Nephron progenitor cell (in vitro differentiated cells): ENCODE data around the gene MYBBP1A.

Source experiments
- DNase-seq: peaks from one replicate; pipeline ENCODE4 v3.0.0; 2021
- H3K27ac Mint-ChIP-seq: 2 replicates; pipeline ENCODE4 v1.8.0; 2021; ENCODE audit warnings: mild to moderate bottlenecking, moderate library complexity, mixed read lengths
- H3K27me3 Mint-ChIP-seq: 2 replicates; pipeline ENCODE4 v1.8.0; 2021; ENCODE audit warnings: mild to moderate bottlenecking, low read depth, mixed read lengths; ENCODE audit not compliant: poor library complexity
- H3K36me3 Mint-ChIP-seq: 2 replicates; pipeline ENCODE4 v1.8.0; 2021; ENCODE audit warnings: low read depth, mixed read lengths
- H3K4me1 Mint-ChIP-seq: 2 replicates; pipeline ENCODE4 v1.8.0; 2021; ENCODE audit warnings: mixed read lengths
- H3K4me3 Mint-ChIP-seq: 2 replicates; pipeline ENCODE4 v1.8.0; 2021; ENCODE audit warnings: mild to moderate bottlenecking, moderate library complexity, mixed read lengths
- H3K9me3 Mint-ChIP-seq: 2 replicates; pipeline ENCODE4 v1.8.0; 2021; ENCODE audit warnings: mild to moderate bottlenecking, moderate library complexity, mixed read lengths
- CTCF ChIP-seq: fragments of 200-600 bp; sonication (generic); IDR thresholded peaks from 2 replicates; pipeline ENCODE4 v1.5.0; 2021; ENCODE audit warnings: antibody characterized with exemption

The MYBBP1A gene

GRCh38 chr17:4577386-4577993 lies 22.3 kb upstream of the MYBBP1A start:
- TF ChIP-seq CTCF = no peak
- H3K27ac Mint-ChIP-seq = peak overlapping the region; percentile 96
- peaks cover 4% of the 10 kb centered on the region for H3K9me3 Mint-ChIP-seq
- peaks cover 11% of the 10 kb centered on the region for H3K27me3 Mint-ChIP-seq
- H3K4me1 Mint-ChIP-seq = peaks cover 81% of the 10 kb centered on the region
- H3K36me3 Mint-ChIP-seq = no peaks in the 10 kb centered on the region
- DNase-seq = no peak
- H3K4me3 Mint-ChIP-seq = no peak overlapping the region

- DNase-seq = peak; percentile 87
- Mint-ChIP-seq H3K4me3 (peak overlapping the region; percentile 55), H3K9me3 (peaks cover 4% of the 10 kb centered on the region), H3K4me1 (peaks cover 75% of the 10 kb centered on the region), H3K27ac (peak overlapping the region; percentile 96), H3K36me3 (no peaks in the 10 kb centered on the region), H3K27me3 (peaks cover 7% of the 10 kb centered on the region)
- TF ChIP-seq CTCF = no peak
Observed at GRCh38 chr17:4576729-4577322, 21.6 kb upstream of the MYBBP1A start.

GRCh38 chr17:4576161-4576558 lies 21.0 kb upstream of the MYBBP1A start:
- Mint-ChIP-seq H3K36me3 (no peaks in the 10 kb centered on the region), H3K9me3 (peaks cover 4% of the 10 kb centered on the region), H3K4me1 (peaks cover 68% of the 10 kb centered on the region), H3K27me3 (peaks cover 7% of the 10 kb centered on the region), H3K4me3 (peak overlapping the region; percentile 23), H3K27ac (peak overlapping the region; percentile 86)
- DNase-seq = no peak
- no peak for TF ChIP-seq CTCF

- Mint-ChIP-seq H3K9me3 (peaks cover 4% of the 10 kb centered on the region), H3K4me3 (peak overlapping the region; percentile 69), H3K36me3 (no peaks in the 10 kb centered on the region), H3K4me1 (peaks cover 60% of the 10 kb centered on the region), H3K27ac (peak overlapping the region; percentile 92), H3K27me3 (peaks cover 4% of the 10 kb centered on the region)
- DNase-seq = no peak
- no peak for TF ChIP-seq CTCF
Observed at GRCh38 chr17:4574448-4575045, 19.4 kb upstream of the MYBBP1A start.

GRCh38 chr17:4573669-4574068 lies 18.5 kb upstream of the MYBBP1A start:
- Mint-ChIP-seq H3K27me3 (peaks cover 4% of the 10 kb centered on the region), H3K4me3 (no peak overlapping the region), H3K4me1 (peaks cover 66% of the 10 kb centered on the region), H3K36me3 (no peaks in the 10 kb centered on the region), H3K27ac (no peak overlapping the region), H3K9me3 (peaks cover 4% of the 10 kb centered on the region)
- no peak for TF ChIP-seq CTCF
- DNase-seq = no peak
